Neural crest cell (in vitro differentiated cells): ENCODE results near the gene ACAA2. TPM values are rescaled to one million over a fixed set of nuclear protein-coding genes. Genes with fewer than 3 reads are reported as not detected.
"Not testable (repeated sequence)": the region's sequence is repeated elsewhere in the genome, so short reads cannot be mapped to it uniquely, and the experiment has no call there.

Experiments
- DNase-seq: peaks from one replicate; pipeline ENCODE4 v3.0.0; 2021; ENCODE audit warnings: low read depth, mixed read lengths, low spot score
- H3K27ac Mint-ChIP-seq: one replicate; pipeline ENCODE4 v1.8.0; 2021; ENCODE audit warnings: mild to moderate bottlenecking, mixed read lengths; ENCODE audit not compliant: unreplicated experiment
- H3K27me3 Mint-ChIP-seq: 2 replicates; pipeline ENCODE4 v1.8.0; 2021; ENCODE audit warnings: low read depth, mild to moderate bottlenecking, mixed read lengths
- H3K36me3 Mint-ChIP-seq: 2 replicates; pipeline ENCODE4 v1.8.0; 2021; ENCODE audit warnings: low read depth, mild to moderate bottlenecking, mixed read lengths
- H3K4me1 Mint-ChIP-seq: 2 replicates; pipeline ENCODE4 v1.8.0; 2021; ENCODE audit warnings: mixed read lengths
- H3K4me3 Mint-ChIP-seq: one replicate; pipeline ENCODE4 v1.8.0; 2021; ENCODE audit warnings: mild to moderate bottlenecking, mixed read lengths
- H3K9me3 Mint-ChIP-seq: 2 replicates; pipeline ENCODE4 v1.8.0; 2021; ENCODE audit warnings: mixed read lengths
- CTCF ChIP-seq: fragments of 200-600 bp; sonication (generic); conservative IDR thresholded peaks from 2 replicates; pipeline ENCODE4 v1.5.0; 2021; ENCODE audit warnings: antibody characterized with exemption, mild to moderate bottlenecking
- total RNA-seq: library from RNA; stranded (reverse); gene quantifications from 2 replicates; pipeline ENCODE4 v1.2.1, GENCODE V29; 2021

Gene ACAA2
- total RNA-seq, 1 donor from 2014 or later: 67.5 TPM

- no peak overlapping the region for H3K4me3 Mint-ChIP-seq
Observed at GRCh38 chr18:49839012-49839411, 25.7 kb upstream of the ACAA2 start.

GRCh38 chr18:49838381-49838780 lies 25.0 kb upstream of the ACAA2 start:
- Mint-ChIP-seq H3K9me3 (no peaks in the 10 kb centered on the region), H3K36me3 (no peaks in the 10 kb centered on the region), H3K27ac (no peak overlapping the region), H3K4me1 (no peaks in the 10 kb centered on the region), H3K27me3 (no peaks in the 10 kb centered on the region), H3K4me3 (no peak overlapping the region)
- TF ChIP-seq CTCF: no peak
- no peak for DNase-seq

More at GRCh38 chr18:49839012-49839411, 25.7 kb upstream of the ACAA2 start:
- no peak overlapping the region for H3K27ac Mint-ChIP-seq
- H3K36me3 Mint-ChIP-seq: no peaks in the 10 kb centered on the region
- no peaks in the 10 kb centered on the region for H3K4me1 Mint-ChIP-seq
- no peak for DNase-seq
- H3K9me3 Mint-ChIP-seq: no peaks in the 10 kb centered on the region
- TF ChIP-seq CTCF: no peak
- H3K27me3 Mint-ChIP-seq: no peaks in the 10 kb centered on the region

- TF ChIP-seq CTCF: no peak
- Mint-ChIP-seq H3K36me3 (no peaks in the 10 kb centered on the region), H3K4me3 (no peak overlapping the region), H3K27me3 (no peaks in the 10 kb centered on the region), H3K9me3 (no peaks in the 10 kb centered on the region), H3K27ac (no peak overlapping the region), H3K4me1 (no peaks in the 10 kb centered on the region)
- DNase-seq: no peak
Observed at GRCh38 chr18:49837889-49838288, 24.6 kb upstream of the ACAA2 start.

GRCh38 chr18:49837316-49837835 lies 24.0 kb upstream of the ACAA2 start:
- not testable (repeated sequence) for H3K4me3 Mint-ChIP-seq, DNase-seq, H3K27me3 Mint-ChIP-seq, H3K27ac Mint-ChIP-seq, H3K4me1 Mint-ChIP-seq, H3K36me3 Mint-ChIP-seq, H3K9me3 Mint-ChIP-seq

GRCh38 chr18:49835405-49835804 lies 22.1 kb upstream of the ACAA2 start:
- H3K27ac Mint-ChIP-seq: no peak overlapping the region
- H3K4me1 Mint-ChIP-seq: peaks cover 7% of the 10 kb centered on the region
- DNase-seq: no peak
- TF ChIP-seq CTCF: no peak
- no peaks in the 10 kb centered on the region for H3K9me3 Mint-ChIP-seq
- H3K4me3 Mint-ChIP-seq: no peak overlapping the region
- H3K36me3 Mint-ChIP-seq: no peaks in the 10 kb centered on the region
- no peaks in the 10 kb centered on the region for H3K27me3 Mint-ChIP-seq

GRCh38 chr18:49834258-49834657 lies 20.9 kb upstream of the ACAA2 start:
- DNase-seq: no peak
- Mint-ChIP-seq H3K27me3 (no peaks in the 10 kb centered on the region), H3K4me1 (peaks cover 7% of the 10 kb centered on the region), H3K36me3 (peaks cover 4% of the 10 kb centered on the region), H3K27ac (peak overlapping the region; percentile 2), H3K9me3 (peaks cover 2% of the 10 kb centered on the region), H3K4me3 (no peak overlapping the region)
- TF ChIP-seq CTCF: no peak
